CD14-positive monocyte (primary cell): ENCODE data around the gene MLLT10. TPM values are rescaled to one million over a fixed set of nuclear protein-coding genes. Genes with fewer than 3 reads are reported as not detected.

Source experiments
- DNase-seq, 3 donors: peaks; one replicate each; pipeline ENCODE4 v3.0.0-alpha.2; 2011 to 2022
- H2AFZ ChIP-seq: 2 replicates; pipeline ENCODE4 v1.6.0; 2012; ENCODE audit warnings: mild to moderate bottlenecking, low read depth, low read length, inconsistent platforms; ENCODE audit not compliant: insufficient read depth, poor library complexity, severe bottlenecking
- H3K27ac ChIP-seq, 2 donors: 1 replicate in 1 of 2; 2 replicates in 1 of 2; pipeline ENCODE4 v1.5.1; 2012 to 2013; ENCODE audit warnings: low read length in 2 of 2, control low read depth in 1 of 2, inconsistent platforms in 1 of 2, low read depth in 1 of 2, mild to moderate bottlenecking in 1 of 2
- H3K27me3 ChIP-seq, 2 donors: one replicate each; pipeline versions ENCODE4 v1.6.0 to v1.6.1; 2011 to 2013; ENCODE audit warnings: low read length in 2 of 2; ENCODE audit not compliant: control insufficient read depth in 2 of 2, insufficient read depth in 2 of 2
- H3K36me3 ChIP-seq, 2 donors: replicated peaks in 1 of 2; 1 replicate in 1 of 2; 2 replicates in 1 of 2; pipeline versions ENCODE4 v1.5.1 to v1.6.1; 2012 to 2013; ENCODE audit warnings: low read length in 2 of 2, control low read depth in 1 of 2, inconsistent platforms in 1 of 2, mild to moderate bottlenecking in 1 of 2; ENCODE audit not compliant: insufficient read depth in 2 of 2, control insufficient read depth in 1 of 2
- H3K4me1 ChIP-seq, 2 donors: 1 replicate in 1 of 2; 2 replicates in 1 of 2; pipeline versions ENCODE4 v1.5.1 to v1.6.1; 2012 to 2013; ENCODE audit warnings: low read length in 2 of 2, control low read depth in 1 of 2, inconsistent platforms in 1 of 2, mild to moderate bottlenecking in 1 of 2, moderate library complexity in 1 of 2; ENCODE audit not compliant: insufficient read depth in 2 of 2, control insufficient read depth in 1 of 2
- H3K4me2 ChIP-seq: replicated peaks from 2 replicates; pipeline ENCODE3; 2012; ENCODE audit warnings: low read length, moderate library complexity, mild to moderate bottlenecking; ENCODE audit not compliant: poor library complexity, severe bottlenecking; ENCODE audit errors: extremely low read depth
- H3K4me3 ChIP-seq, 3 experiments: fragments of 200-600 bp in 1 of 3; sonication (generic) in 1 of 3; replicated peaks in 1 of 3; 1 replicate in 2 of 3; 2 replicates in 1 of 3; pipeline ENCODE4 v1.5.1; 2011 to 2013; ENCODE audit warnings: low read length in 3 of 3, mild to moderate bottlenecking in 3 of 3, control low read depth in 2 of 3, low read depth in 2 of 3, inconsistent platforms in 1 of 3, moderate library complexity in 1 of 3
- H3K79me2 ChIP-seq: 2 replicates; pipeline ENCODE4 v1.6.0; 2012; ENCODE audit warnings: mild to moderate bottlenecking, control low read depth, inconsistent platforms, low read length, moderate library complexity; ENCODE audit not compliant: insufficient read depth
- H3K9ac ChIP-seq: 2 replicates; pipeline ENCODE4 v1.6.0; 2017; ENCODE audit warnings: low read length, mild to moderate bottlenecking; ENCODE audit not compliant: insufficient read depth, poor library complexity, severe bottlenecking
- H3K9me3 ChIP-seq, 2 donors: replicated peaks in 1 of 2; 1 replicate in 1 of 2; 2 replicates in 1 of 2; pipeline versions ENCODE4 v1.5.1 to v1.6.1; 2012 to 2013; ENCODE audit warnings: low read length in 2 of 2, control low read depth in 1 of 2; ENCODE audit not compliant: control insufficient read depth in 1 of 2, insufficient read depth in 1 of 2
- H4K20me1 ChIP-seq: 2 replicates; pipeline ENCODE4 v1.6.0; 2012; ENCODE audit warnings: mild to moderate bottlenecking, low read length, control low read depth, moderate library complexity; ENCODE audit not compliant: insufficient read depth
- H3K27ac Mint-ChIP-seq, 7 donors: one replicate each; pipeline ENCODE4 v1.8.0; 2020; ENCODE audit warnings: mild to moderate bottlenecking in 7 of 7, mixed read lengths in 7 of 7, moderate library complexity in 6 of 7, inconsistent platforms in 2 of 7
- H3K27me3 Mint-ChIP-seq, 3 donors: one replicate each; pipeline ENCODE4 v1.8.0; 2021 to 2022; ENCODE audit warnings: low read depth in 3 of 3, mild to moderate bottlenecking in 3 of 3, mixed read lengths in 3 of 3, moderate library complexity in 3 of 3, inconsistent platforms in 1 of 3
- H3K36me3 Mint-ChIP-seq, 2 donors: one replicate each; pipeline ENCODE4 v1.8.0; 2020; ENCODE audit warnings: mixed read lengths in 2 of 2, inconsistent platforms in 1 of 2, mild to moderate bottlenecking in 1 of 2
- H3K4me1 Mint-ChIP-seq: one replicate; pipeline ENCODE4 v1.8.0; 2020; ENCODE audit warnings: mild to moderate bottlenecking, mixed read lengths
- H3K4me3 Mint-ChIP-seq, 2 donors: one replicate each; pipeline ENCODE4 v1.8.0; 2020; ENCODE audit warnings: mild to moderate bottlenecking in 2 of 2, mixed read lengths in 2 of 2, moderate library complexity in 1 of 2
- H3K9me3 Mint-ChIP-seq, 7 donors: one replicate each; pipeline ENCODE4 v1.8.0; 2020 to 2022; ENCODE audit warnings: mixed read lengths in 7 of 7, mild to moderate bottlenecking in 6 of 7, moderate library complexity in 6 of 7, inconsistent platforms in 2 of 7
- WGBS: methylation state at CpG from one replicate; pipeline ENCODE4 v1.1.5; 2013; ENCODE audit warnings: missing lambda C conversion rate; ENCODE audit not compliant: insufficient coverage; 5-methylcytosine and 5-hydroxymethylcytosine counted together
- intact Hi-C, 2 donors: fragments of 100-400 bp; cut with micrococcal nuclease; formaldehyde crosslinking; loops; one replicate each; pipeline versions ENCODE4 v1.15.0 to v1.15.1; 2023
- polyA plus RNA-seq, 3 donors: library from polyadenylated mRNA; depleted of rRNA in 1 of 3; unstranded in 2 of 3; stranded (reverse) in 1 of 3; fragments of 300-500 nt in 2 of 3; fragments of >200 nt in 1 of 3; fragmentation: Illumina TruSeq in 2 of 3; gene quantifications; 1 replicate in 2 of 3; 2 replicates in 1 of 3; pipeline ENCODE4 v1.2.3, GENCODE V29; 2012 to 2021
- TF ChIP-seq, protein P1 (sequence below): fragments of 200-600 bp; IDR thresholded peaks from one replicate; pipeline ENCODE4 v1.8.0; 2022; ENCODE audit warnings: antibody characterized with exemption, mild to moderate bottlenecking

MLLT10 gene
- polyA plus RNA-seq, 3 donors: 4.9 to 39.1 (median 7.5) TPM

DNA sequence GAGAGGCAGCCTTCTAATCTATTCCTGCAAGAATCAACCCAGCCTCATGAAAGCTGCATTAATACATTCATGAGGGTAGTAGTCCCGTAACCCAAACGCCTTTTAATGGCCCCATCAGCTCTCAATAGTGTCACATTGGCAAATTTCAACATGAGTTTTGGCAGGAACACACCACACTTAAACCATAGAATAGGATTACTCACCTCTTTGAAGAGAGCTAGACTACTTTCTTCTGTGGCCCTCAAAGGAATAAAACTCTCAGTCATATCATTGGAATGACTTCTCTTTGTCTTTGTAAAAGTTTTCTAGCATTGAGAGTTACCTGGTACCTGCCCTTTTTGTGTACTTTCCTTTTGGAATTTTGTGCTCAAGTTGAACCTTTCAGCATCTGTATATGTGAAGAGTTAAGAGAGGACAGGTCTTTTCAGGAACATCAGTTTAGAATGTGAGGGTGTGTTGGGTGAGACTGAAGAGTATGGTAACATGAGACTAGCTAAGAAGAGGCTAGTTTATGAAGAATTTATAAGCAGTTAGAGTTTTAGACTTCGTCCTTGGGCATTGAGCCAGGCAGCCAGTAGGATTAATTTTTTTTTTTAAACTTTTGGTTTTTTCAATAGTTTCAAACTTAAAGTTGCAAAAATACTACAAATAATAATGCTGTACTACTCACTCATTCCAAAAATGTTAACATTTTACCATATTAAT is 92.6 kb downstream of the MLLT10 start:
- Histone ChIP-seq H3K4me1 (no peaks in the 10 kb centered on the region), H3K27ac (no peak overlapping the region), H4K20me1 (no peaks in the 10 kb centered on the region), H3K9me3 (no peaks in the 10 kb centered on the region), H2AFZ (no peak overlapping the region), H3K4me3 (no peak overlapping the region), H3K4me2 (no peak overlapping the region), H3K36me3 (peaks cover 17 to 93% of the 10 kb centered on the region in 2 donors), H3K9ac (no peak overlapping the region), H3K27me3 (no peaks in the 10 kb centered on the region), H3K79me2 (no peaks in the 10 kb centered on the region)
- TF ChIP-seq, protein P1, sequence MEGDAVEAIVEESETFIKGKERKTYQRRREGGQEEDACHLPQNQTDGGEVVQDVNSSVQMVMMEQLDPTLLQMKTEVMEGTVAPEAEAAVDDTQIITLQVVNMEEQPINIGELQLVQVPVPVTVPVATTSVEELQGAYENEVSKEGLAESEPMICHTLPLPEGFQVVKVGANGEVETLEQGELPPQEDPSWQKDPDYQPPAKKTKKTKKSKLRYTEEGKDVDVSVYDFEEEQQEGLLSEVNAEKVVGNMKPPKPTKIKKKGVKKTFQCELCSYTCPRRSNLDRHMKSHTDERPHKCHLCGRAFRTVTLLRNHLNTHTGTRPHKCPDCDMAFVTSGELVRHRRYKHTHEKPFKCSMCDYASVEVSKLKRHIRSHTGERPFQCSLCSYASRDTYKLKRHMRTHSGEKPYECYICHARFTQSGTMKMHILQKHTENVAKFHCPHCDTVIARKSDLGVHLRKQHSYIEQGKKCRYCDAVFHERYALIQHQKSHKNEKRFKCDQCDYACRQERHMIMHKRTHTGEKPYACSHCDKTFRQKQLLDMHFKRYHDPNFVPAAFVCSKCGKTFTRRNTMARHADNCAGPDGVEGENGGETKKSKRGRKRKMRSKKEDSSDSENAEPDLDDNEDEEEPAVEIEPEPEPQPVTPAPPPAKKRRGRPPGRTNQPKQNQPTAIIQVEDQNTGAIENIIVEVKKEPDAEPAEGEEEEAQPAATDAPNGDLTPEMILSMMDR: no peak
- Mint-ChIP-seq H3K36me3 (peaks cover 47 to 76% of the 10 kb centered on the region in 2 donors), H3K4me1 (peaks cover 1% of the 10 kb centered on the region), H3K9me3 (no peaks in the 10 kb centered on the region), H3K27me3 (no peaks in the 10 kb centered on the region), H3K4me3 (no peak overlapping the region), H3K27ac (no peak overlapping the region)
- no peak for DNase-seq
- WGBS: 100% methylated on average over 2 of the region's 3 CpGs
- intact Hi-C loops: no loop called here

DNA sequence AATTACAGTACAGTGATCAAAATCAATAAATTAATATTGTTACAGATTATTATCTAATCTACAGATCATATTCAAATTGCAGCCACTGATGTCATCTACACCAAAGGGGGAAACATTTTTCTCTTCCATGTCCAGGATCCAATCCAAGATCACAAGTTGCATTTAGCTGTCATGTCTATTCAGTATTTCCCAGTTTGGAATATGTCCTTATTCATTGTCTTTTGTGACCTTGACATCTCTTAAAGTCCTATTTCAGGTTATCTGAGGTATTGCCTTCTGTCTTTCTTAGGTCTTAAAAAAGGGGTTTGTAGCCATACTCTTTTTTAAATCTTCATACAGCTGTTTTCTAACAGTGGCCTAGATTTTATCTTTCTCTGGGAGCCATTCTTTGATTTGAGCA is 93.3 kb downstream of the MLLT10 start:
- Mint-ChIP-seq H3K36me3 (peaks cover 52 to 80% of the 10 kb centered on the region in 2 donors), H3K9me3 (no peaks in the 10 kb centered on the region), H3K27ac (no peak overlapping the region), H3K4me3 (no peak overlapping the region), H3K4me1 (peaks cover 1% of the 10 kb centered on the region), H3K27me3 (no peaks in the 10 kb centered on the region)
- no peak overlapping the region for H3K27ac ChIP-seq
- H4K20me1 ChIP-seq: no peaks in the 10 kb centered on the region
- no peak overlapping the region for H3K4me3 ChIP-seq
- DNase-seq: no peak
- H3K4me2 ChIP-seq: no peak overlapping the region
- TF ChIP-seq, protein P1: no peak
- intact Hi-C loops: no loop called here
- no peaks in the 10 kb centered on the region for H3K4me1 ChIP-seq
- H3K9me3 ChIP-seq: no peaks in the 10 kb centered on the region
- peaks cover 18 to 94% of the 10 kb centered on the region in 2 donors for H3K36me3 ChIP-seq
- no peaks in the 10 kb centered on the region for H3K79me2 ChIP-seq
- H3K27me3 ChIP-seq: no peaks in the 10 kb centered on the region
- no peak overlapping the region for H3K9ac ChIP-seq
- H2AFZ ChIP-seq: no peak overlapping the region
